Activated CD4-positive, alpha-beta memory T cell treated with anti-CD3 and anti-CD28 coated beads for 36 hours (primary cell): ENCODE measurements around the gene EOLA1. TPM values are rescaled to one million over a fixed set of nuclear protein-coding genes. Genes with fewer than 3 reads are reported as not detected.
A peak's percentile ranks its signal among the peaks of the same experiment; 100 is the strongest.
"Not testable (repeated sequence)": the region's sequence is repeated elsewhere in the genome, so short reads cannot be mapped to it uniquely, and the experiment has no call there.

Source experiments
- CTCF ChIA-PET: fragments of 350-600 bp; sonication (Branson Sonifier 250); formaldehyde crosslinking; loops from one replicate; lab custom pipeline; 2021; ENCODE audit warnings: antibody characterized with exemption, inconsistent platforms; lab: Charles Lee
- POLR2A ChIA-PET: fragments of 350-600 bp; sonication (Branson Sonifier 250); formaldehyde crosslinking; loops from one replicate; lab custom pipeline; 2021; ENCODE audit warnings: antibody characterized with exemption; lab: Charles Lee
- DNase-seq: peaks from one replicate; pipeline ENCODE4 v3.0.0-alpha.2; 2020
- H3K27ac Mint-ChIP-seq: one replicate; pipeline ENCODE4 v1.8.0; 2021; ENCODE audit warnings: mixed read lengths
- H3K27me3 Mint-ChIP-seq: one replicate; pipeline ENCODE4 v1.8.0; 2021; ENCODE audit warnings: mixed read lengths
- H3K36me3 Mint-ChIP-seq: one replicate; pipeline ENCODE4 v1.8.0; 2021; ENCODE audit warnings: mixed read lengths
- H3K4me1 Mint-ChIP-seq: one replicate; pipeline ENCODE4 v1.8.0; 2021; ENCODE audit warnings: low read depth, mixed read lengths
- H3K4me3 Mint-ChIP-seq: one replicate; pipeline ENCODE4 v1.8.0; 2021; ENCODE audit warnings: mild to moderate bottlenecking, mixed read lengths
- H3K9me3 Mint-ChIP-seq: one replicate; pipeline ENCODE4 v1.8.0; 2021; ENCODE audit warnings: mixed read lengths
- intact Hi-C: fragments of 100-400 bp; cut with micrococcal nuclease; formaldehyde crosslinking; loops from one replicate; pipeline ENCODE4 v1.15.1; 2023
- total RNA-seq, 2 experiments: library from RNA; stranded (reverse); gene quantifications; one replicate each; pipeline ENCODE4 v1.2.3, GENCODE V29; 2021

Gene EOLA1
- total RNA-seq, 2 experiments from 2014 or later, result 22.1 to 24.7 TPM

GRCh38 chrX:149531599-149531998, 9.2 kb upstream of the EOLA1 start:
- H3K27me3 Mint-ChIP-seq, result no peaks in the 10 kb centered on the region
- ChIA-PET CTCF (interaction anchor here (0.9 kb wide), 1 partner anchor 19 kb away, joined by 3 read pairs; no protein-coding TSS in a partner anchor), POLR2A (no interaction called here)
- DNase-seq, result no peak
- peaks cover 26% of the 10 kb centered on the region for H3K4me1 Mint-ChIP-seq
- H3K27ac Mint-ChIP-seq, result peak overlapping the region; percentile 80
- H3K4me3 Mint-ChIP-seq, result no peak overlapping the region
- H3K9me3 Mint-ChIP-seq, result no peaks in the 10 kb centered on the region
- intact Hi-C loops, result no loop called here
- H3K36me3 Mint-ChIP-seq, result peaks cover 5% of the 10 kb centered on the region

GRCh38 chrX:149532868-149533267, 7.9 kb upstream of the EOLA1 start:
- H3K27me3 Mint-ChIP-seq, H3K36me3 Mint-ChIP-seq, DNase-seq, intact Hi-C loops, H3K4me3 Mint-ChIP-seq, CTCF ChIA-PET, H3K9me3 Mint-ChIP-seq, POLR2A ChIA-PET, H3K27ac Mint-ChIP-seq: not testable (repeated sequence)
- H3K4me1 Mint-ChIP-seq, result peaks cover 21% of the 10 kb centered on the region

- intact Hi-C loops, H3K9me3 Mint-ChIP-seq: not testable (repeated sequence)
Measured at GRCh38 chrX:149533999-149534398, 6.8 kb upstream of the EOLA1 start.

GRCh38 chrX:149534926-149535602, 5.7 kb upstream of the EOLA1 start:
- intact Hi-C loops, DNase-seq, H3K36me3 Mint-ChIP-seq, CTCF ChIA-PET, H3K27ac Mint-ChIP-seq, POLR2A ChIA-PET, H3K27me3 Mint-ChIP-seq, H3K4me3 Mint-ChIP-seq, H3K9me3 Mint-ChIP-seq: not testable (repeated sequence)
- H3K4me1 Mint-ChIP-seq, result peaks cover 24% of the 10 kb centered on the region

More at GRCh38 chrX:149533999-149534398, 6.8 kb upstream of the EOLA1 start:
- DNase-seq, CTCF ChIA-PET, H3K27ac Mint-ChIP-seq, POLR2A ChIA-PET, H3K36me3 Mint-ChIP-seq, H3K4me3 Mint-ChIP-seq, H3K27me3 Mint-ChIP-seq: not testable (repeated sequence)
- H3K4me1 Mint-ChIP-seq, result peaks cover 23% of the 10 kb centered on the region

- POLR2A ChIA-PET, H3K27me3 Mint-ChIP-seq, DNase-seq, CTCF ChIA-PET, H3K4me1 Mint-ChIP-seq, H3K36me3 Mint-ChIP-seq, H3K27ac Mint-ChIP-seq, H3K4me3 Mint-ChIP-seq, H3K9me3 Mint-ChIP-seq, intact Hi-C loops: not testable (repeated sequence)
Measured at GRCh38 chrX:149537474-149537873, 3.3 kb upstream of the EOLA1 start.

- H3K27ac Mint-ChIP-seq, result peak overlapping the region; percentile 85
- peak; percentile 93 for DNase-seq
- ChIA-PET CTCF (interaction anchor here (0.8 to 2.6 kb wide), 7 partner anchors 12 to 53 kb away, joined by 3 to 16 read pairs (median 3); partner anchors contain the start of gene IDS), POLR2A (interaction anchor here (1.1 to 3.6 kb wide), 3 partner anchors 34 to 399 kb away, joined by 3 to 31 read pairs (median 5); partner anchors contain the start of genes EOLA2 and IDS)
- no peaks in the 10 kb centered on the region for H3K27me3 Mint-ChIP-seq
- peak overlapping the region; percentile 80 for H3K4me3 Mint-ChIP-seq
- intact Hi-C loops, result loop anchor here (1.0 kb wide), 2 partner anchors 12 to 35 kb away; no protein-coding TSS in a partner anchor
- H3K4me1 Mint-ChIP-seq, result peaks cover 3% of the 10 kb centered on the region
- no peaks in the 10 kb centered on the region for H3K9me3 Mint-ChIP-seq
- H3K36me3 Mint-ChIP-seq, result no peaks in the 10 kb centered on the region
Measured at GRCh38 chrX:149539283-149540130, 1.3 kb upstream of the EOLA1 start.

- Mint-ChIP-seq H3K27me3 (no peaks in the 10 kb centered on the region), H3K9me3 (no peaks in the 10 kb centered on the region), H3K4me3 (peak overlapping the region; percentile 86), H3K36me3 (no peaks in the 10 kb centered on the region), H3K27ac (peak overlapping the region; percentile 98), H3K4me1 (peaks cover 3% of the 10 kb centered on the region)
- intact Hi-C loops, result loop anchor here (1.0 kb wide), 1 partner anchor 36 kb away; no protein-coding TSS in a partner anchor
- ChIA-PET POLR2A (interaction anchor here (0.7 to 3.6 kb wide), 5 partner anchors 12 to 398 kb away, joined by 3 to 31 read pairs (median 3); partner anchors contain the start of genes EOLA2 and IDS), CTCF (interaction anchor here (1.0 to 2.6 kb wide), 7 partner anchors 12 to 108 kb away, joined by 3 to 16 read pairs (median 3); partner anchors contain the start of gene IDS)
- peak; percentile 93 for DNase-seq
Measured at GRCh38 chrX:149540131-149540620, 636 bp upstream of the EOLA1 start.

GRCh38 chrX:149541521-149542047, 772 bp downstream of the EOLA1 start:
- no peak for DNase-seq
- CTCF ChIA-PET, result interaction anchor here (0.6 to 1.1 kb wide), 3 partner anchors 11 to 29 kb away, joined by 3 to 4 read pairs (median 3); no protein-coding TSS in a partner anchor

GRCh38 chrX:149545545-149546543, 5.0 kb downstream of the EOLA1 start:
- CTCF ChIA-PET, H3K27ac Mint-ChIP-seq, H3K4me3 Mint-ChIP-seq, H3K27me3 Mint-ChIP-seq, H3K4me1 Mint-ChIP-seq, intact Hi-C loops, POLR2A ChIA-PET, H3K9me3 Mint-ChIP-seq, H3K36me3 Mint-ChIP-seq: not testable (repeated sequence)
- peak; percentile 27 for DNase-seq

More at GRCh38 chrX:149541521-149542047, 772 bp downstream of the EOLA1 start:
- Mint-ChIP-seq H3K27me3 (no peaks in the 10 kb centered on the region), H3K27ac (peak overlapping the region; percentile 98), H3K4me3 (peak overlapping the region; percentile 86), H3K4me1 (peaks cover 3% of the 10 kb centered on the region), H3K9me3 (no peaks in the 10 kb centered on the region), H3K36me3 (no peaks in the 10 kb centered on the region)
- intact Hi-C loops, result no loop called here
- POLR2A ChIA-PET, result interaction anchor here (2.2 to 3.6 kb wide), 2 partner anchors 37 to 397 kb away, joined by 5 to 31 read pairs; partner anchors contain the start of genes EOLA2 and IDS

- intact Hi-C loops, result not testable (repeated sequence)
Measured at GRCh38 chrX:149546962-149547361, 6.2 kb downstream of the EOLA1 start.

GRCh38 chrX:149547782-149548181, 7.0 kb downstream of the EOLA1 start:
- H3K9me3 Mint-ChIP-seq, POLR2A ChIA-PET, CTCF ChIA-PET, H3K36me3 Mint-ChIP-seq, H3K4me1 Mint-ChIP-seq, DNase-seq, H3K4me3 Mint-ChIP-seq, H3K27me3 Mint-ChIP-seq, H3K27ac Mint-ChIP-seq, intact Hi-C loops: not testable (repeated sequence)

More at GRCh38 chrX:149546962-149547361, 6.2 kb downstream of the EOLA1 start:
- H3K27me3 Mint-ChIP-seq, H3K9me3 Mint-ChIP-seq, DNase-seq, CTCF ChIA-PET, H3K4me3 Mint-ChIP-seq, H3K4me1 Mint-ChIP-seq, POLR2A ChIA-PET, H3K36me3 Mint-ChIP-seq: not testable (repeated sequence)
- peak overlapping the region; percentile 18 for H3K27ac Mint-ChIP-seq
